B cell (primary cell): ENCODE measurements around the gene FOSB. TPM values are rescaled to one million over a fixed set of nuclear protein-coding genes. Genes with fewer than 3 reads are reported as not detected.

Source experiments
- ATAC-seq: fragments of 200-7000 bp; cut with Tn5 transposase; one replicate; pipeline ENCODE4 v1.10.0; 2021; ENCODE audit warnings: low read depth, mild to moderate bottlenecking, moderate number of reproducible peaks, moderate library complexity
- CTCF ChIA-PET: fragments of 350-600 bp; sonication (Branson Sonifier 250); formaldehyde crosslinking; loops from one replicate; lab custom pipeline; 2021; ENCODE audit warnings: antibody characterized with exemption, inconsistent platforms; lab: Charles Lee
- POLR2A ChIA-PET: fragments of 350-600 bp; sonication (Branson Sonifier 250); formaldehyde crosslinking; loops from one replicate; lab custom pipeline; 2021; ENCODE audit warnings: antibody characterized with exemption; lab: Charles Lee
- DNase-seq: peaks from one replicate; pipeline ENCODE4 v3.0.0; 2013
- H2AFZ ChIP-seq: 2 replicates; pipeline ENCODE4 v1.6.1; 2012; ENCODE audit warnings: mild to moderate bottlenecking, low read depth, low read length; ENCODE audit not compliant: insufficient read depth, poor library complexity, severe bottlenecking
- H3K27ac ChIP-seq, 2 donors: 1 replicate in 1 of 2; 2 replicates in 1 of 2; pipeline ENCODE4 v1.5.1; 2012 to 2013; ENCODE audit warnings: low read length in 2 of 2, mild to moderate bottlenecking in 2 of 2, moderate library complexity in 1 of 2
- H3K27me3 ChIP-seq, 4 experiments: fragments of 200-600 bp in 1 of 4; sonication (generic) in 1 of 4; replicated peaks in 1 of 4; 1 replicate in 2 of 4; 2 replicates in 2 of 4; pipeline versions ENCODE4 v1.6.1 to v1.7.0; 2013 to 2016; ENCODE audit warnings: low read length in 3 of 4, mild to moderate bottlenecking in 2 of 4, mixed read lengths in 1 of 4, moderate library complexity in 1 of 4; ENCODE audit not compliant: insufficient read depth in 4 of 4, control insufficient read depth in 3 of 4; ENCODE audit errors: control extremely low read depth in 1 of 4
- H3K36me3 ChIP-seq, 2 experiments: replicated peaks in 1 of 2; 1 replicate in 1 of 2; 2 replicates in 1 of 2; pipeline versions ENCODE4 v1.6.1 to v1.7.1; 2013; ENCODE audit warnings: low read length in 1 of 2; ENCODE audit not compliant: insufficient read depth in 2 of 2, control insufficient read depth in 1 of 2; ENCODE audit errors: control extremely low read depth in 1 of 2, extremely low read depth in 1 of 2
- H3K4me1 ChIP-seq, 2 donors: fragments of 200-600 bp in 1 of 2; sonication (generic) in 1 of 2; 1 replicate in 1 of 2; 2 replicates in 1 of 2; pipeline versions ENCODE4 v1.5.1 to v1.6.1; 2013 to 2017; ENCODE audit warnings: low read length in 2 of 2; ENCODE audit not compliant: control insufficient read depth in 2 of 2, insufficient read depth in 2 of 2
- H3K4me2 ChIP-seq: replicated peaks from 2 replicates; pipeline ENCODE3; 2012; ENCODE audit warnings: mild to moderate bottlenecking, low read depth, low read length; ENCODE audit not compliant: poor library complexity, severe bottlenecking
- H3K4me3 ChIP-seq, 5 experiments: fragments of 200-600 bp in 1 of 5; sonication (generic) in 1 of 5; 1 replicate in 3 of 5; 2 replicates in 2 of 5; pipeline versions ENCODE4 v1.5.1 to v1.7.0; 2011 to 2016; ENCODE audit warnings: low read length in 4 of 5, mild to moderate bottlenecking in 4 of 5, low read depth in 2 of 5, control low read depth in 1 of 5, moderate library complexity in 1 of 5; ENCODE audit not compliant: insufficient read depth in 1 of 5; ENCODE audit errors: control extremely low read depth in 1 of 5, extremely low read depth in 1 of 5
- H3K79me2 ChIP-seq: fragments of 200-600 bp; sonication (generic); one replicate; pipeline ENCODE4 v1.6.0; 2016; ENCODE audit warnings: low read length; ENCODE audit not compliant: control insufficient read depth, insufficient read depth
- H3K9ac ChIP-seq: fragments of 200-600 bp; sonication (generic); 2 replicates; pipeline ENCODE4 v1.6.1; 2017; ENCODE audit warnings: mild to moderate bottlenecking, low read length, moderate library complexity
- H3K9me3 ChIP-seq, 3 donors: one replicate each; pipeline versions ENCODE4 v1.6.1 to v1.7.1; 2013; ENCODE audit warnings: low read length in 2 of 3; ENCODE audit not compliant: control insufficient read depth in 2 of 3, insufficient read depth in 1 of 3; ENCODE audit errors: control extremely low read depth in 1 of 3
- H4K20me1 ChIP-seq: 2 replicates; pipeline ENCODE4 v1.6.0; 2012; ENCODE audit warnings: mild to moderate bottlenecking, low read length; ENCODE audit not compliant: insufficient read depth, control insufficient read depth, poor library complexity, severe bottlenecking
- H3K27ac Mint-ChIP-seq: one replicate; pipeline ENCODE4 v1.8.0; 2021; ENCODE audit warnings: mixed read lengths
- H3K27me3 Mint-ChIP-seq: one replicate; pipeline ENCODE4 v1.8.0; 2021; ENCODE audit warnings: mixed read lengths
- H3K4me1 Mint-ChIP-seq: one replicate; pipeline ENCODE4 v1.8.0; 2021; ENCODE audit warnings: mixed read lengths
- H3K4me3 Mint-ChIP-seq: one replicate; pipeline ENCODE4 v1.8.0; 2021; ENCODE audit warnings: mixed read lengths
- H3K9me3 Mint-ChIP-seq: one replicate; pipeline ENCODE4 v1.8.0; 2022; ENCODE audit warnings: mixed read lengths; ENCODE audit not compliant: insufficient read depth
- EZH2 ChIP-seq: IDR thresholded peaks from 2 replicates; pipeline ENCODE4 v1.6.1; 2012; ENCODE audit warnings: borderline replicate concordance, low read depth, mild to moderate bottlenecking, moderate library complexity, low read length; ENCODE audit not compliant: insufficient read depth, poor library complexity, severe bottlenecking
- WGBS: methylation state at CpG from one replicate; pipeline ENCODE4 v1.1.5; 2013; ENCODE audit warnings: missing lambda C conversion rate; ENCODE audit not compliant: insufficient coverage; 5-methylcytosine and 5-hydroxymethylcytosine counted together
- intact Hi-C: fragments of 100-400 bp; cut with micrococcal nuclease; formaldehyde crosslinking; loops from one replicate; pipeline ENCODE4 v1.10.0; 2022
- polyA plus RNA-seq: library from polyadenylated mRNA; depleted of rRNA; stranded (reverse); fragments of >200 nt; gene quantifications from 2 replicates; pipeline ENCODE4 v1.2.3, GENCODE V29; 2012
- total RNA-seq, 2 donors: library from RNA; stranded (reverse); fragments of 120-200 nt in 1 of 2; gene quantifications; 1 replicate in 1 of 2; 2 replicates in 1 of 2; pipeline versions ENCODE4 v1.2.3 to v1.2.4, GENCODE V29; 2013 to 2022
- TF ChIP-seq, protein P1 (sequence below): fragments of 200-600 bp; IDR thresholded peaks from one replicate; pipeline ENCODE4 v1.8.0; 2022; ENCODE audit warnings: antibody characterized with exemption, mild to moderate bottlenecking

Gene FOSB
- total and polyA plus RNA-seq, 2 donors (not counting 1 experiment from before 2014, with no cell fraction given): 39.6 to 2,860 TPM

DNA sequence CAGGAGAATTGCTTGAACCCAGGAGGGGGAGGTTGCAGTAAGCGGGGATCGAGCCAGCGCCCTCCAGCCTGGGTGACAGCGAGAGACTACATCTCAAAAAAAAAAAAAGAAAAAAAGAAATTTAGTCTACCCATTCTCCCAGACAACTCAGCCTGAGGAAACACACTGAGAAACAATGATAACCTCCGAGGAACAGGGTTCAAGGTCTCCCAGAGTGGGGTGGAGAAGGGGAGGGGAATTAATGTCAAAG is 38.1 kb downstream of the FOSB start:
- H3K4me3 Mint-ChIP-seq: peak overlapping the region; percentile 94
- Histone ChIP-seq H3K4me2 (peak overlapping the region; percentile 84), H3K9ac (peak overlapping the region; percentile 90), H3K4me3 (peak overlapping the region; percentile 62 to 95 (median 75)), H3K9me3 (peaks cover 0 to 3% (median 0%) of the 10 kb centered on the region in 3 donors), H3K27ac (peak overlapping the region; percentile 83 to 87), H3K27me3 (no peaks in the 10 kb centered on the region), H3K79me2 (peaks cover 55% of the 10 kb centered on the region), H3K4me1 (peaks cover 21 to 38% of the 10 kb centered on the region in 2 donors), H2AFZ (peak overlapping the region; percentile 60), H3K36me3 (peaks cover under 1 to 5% of the 10 kb centered on the region in 2 experiments), H4K20me1 (peaks cover 22% of the 10 kb centered on the region)
- 60% methylated on average over 1 of the region's 5 CpGs for WGBS
- POLR2A ChIA-PET: interaction anchor here (0.8 to 1.4 kb wide), 2 partner anchors 10 to 186 kb away, joined by 3 to 4 read pairs; partner anchors contain the start of gene QPCTL
- DNase-seq (no peak), ATAC-seq (no peak)
- H3K27ac Mint-ChIP-seq: peak overlapping the region; percentile 89
- CTCF ChIA-PET: interaction anchor here (0.7 to 2.8 kb wide), 7 partner anchors 11 to 188 kb away, joined by 3 to 16 read pairs (median 5); no protein-coding TSS in a partner anchor
- TF ChIP-seq EZH2: no peak
- TF ChIP-seq, protein P1, sequence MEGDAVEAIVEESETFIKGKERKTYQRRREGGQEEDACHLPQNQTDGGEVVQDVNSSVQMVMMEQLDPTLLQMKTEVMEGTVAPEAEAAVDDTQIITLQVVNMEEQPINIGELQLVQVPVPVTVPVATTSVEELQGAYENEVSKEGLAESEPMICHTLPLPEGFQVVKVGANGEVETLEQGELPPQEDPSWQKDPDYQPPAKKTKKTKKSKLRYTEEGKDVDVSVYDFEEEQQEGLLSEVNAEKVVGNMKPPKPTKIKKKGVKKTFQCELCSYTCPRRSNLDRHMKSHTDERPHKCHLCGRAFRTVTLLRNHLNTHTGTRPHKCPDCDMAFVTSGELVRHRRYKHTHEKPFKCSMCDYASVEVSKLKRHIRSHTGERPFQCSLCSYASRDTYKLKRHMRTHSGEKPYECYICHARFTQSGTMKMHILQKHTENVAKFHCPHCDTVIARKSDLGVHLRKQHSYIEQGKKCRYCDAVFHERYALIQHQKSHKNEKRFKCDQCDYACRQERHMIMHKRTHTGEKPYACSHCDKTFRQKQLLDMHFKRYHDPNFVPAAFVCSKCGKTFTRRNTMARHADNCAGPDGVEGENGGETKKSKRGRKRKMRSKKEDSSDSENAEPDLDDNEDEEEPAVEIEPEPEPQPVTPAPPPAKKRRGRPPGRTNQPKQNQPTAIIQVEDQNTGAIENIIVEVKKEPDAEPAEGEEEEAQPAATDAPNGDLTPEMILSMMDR: no peak
- H3K9me3 Mint-ChIP-seq: no peaks in the 10 kb centered on the region
- H3K4me1 Mint-ChIP-seq: peaks cover 54% of the 10 kb centered on the region
- intact Hi-C loops: loop anchor here (1.0 to 5.0 kb wide), 6 partner anchors 9 to 381 kb away; partner anchors contain the start of genes DMWD, IRF2BP1, QPCTL and RTN2
- no peaks in the 10 kb centered on the region for H3K27me3 Mint-ChIP-seq

DNA sequence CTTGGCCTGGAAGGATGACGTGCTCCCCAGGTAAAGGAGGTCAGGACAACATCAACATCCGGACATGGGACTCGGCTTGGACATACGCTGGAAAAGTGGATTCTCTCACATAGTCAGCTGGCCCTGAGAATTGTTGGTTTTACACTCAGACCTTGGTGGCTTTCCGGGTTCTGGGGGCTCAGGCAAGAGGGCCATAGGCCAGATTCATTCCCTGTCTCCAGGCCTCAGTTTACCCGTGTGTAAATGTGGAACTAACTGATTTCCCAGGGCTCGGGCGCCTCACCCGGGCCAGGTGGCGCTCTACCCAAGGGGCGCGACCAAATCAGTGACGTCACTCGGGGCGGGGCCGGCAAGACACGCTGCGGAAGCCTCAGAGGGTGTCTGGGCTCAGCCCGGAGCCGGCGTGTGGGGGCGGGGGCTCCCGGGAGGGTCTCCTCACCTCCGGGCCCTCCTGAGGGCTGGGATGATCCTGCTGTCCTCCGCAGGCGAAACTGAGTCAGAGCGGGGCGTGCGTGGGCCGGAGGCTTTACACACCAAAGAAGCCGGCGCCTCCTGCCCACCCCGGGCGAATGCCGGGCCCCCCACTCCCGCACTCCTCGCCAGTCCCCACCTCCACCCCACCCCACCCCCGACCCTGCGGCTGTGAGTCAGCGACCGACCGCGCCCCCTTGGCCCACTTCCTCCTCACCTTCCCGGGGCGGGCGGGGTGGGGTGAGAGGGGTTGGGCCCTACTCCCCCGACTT is 38.6 kb downstream of the FOSB start:
- Histone ChIP-seq H3K27ac (peak overlapping the region; percentile 83 to 87), H3K79me2 (peaks cover 60% of the 10 kb centered on the region), H3K27me3 (no peaks in the 10 kb centered on the region), H3K4me2 (peak overlapping the region; percentile 84), H4K20me1 (peaks cover 27% of the 10 kb centered on the region), H3K4me1 (peaks cover 26 to 43% of the 10 kb centered on the region in 2 donors), H3K9me3 (peaks cover 0 to 3% (median 0%) of the 10 kb centered on the region in 3 donors), H3K9ac (peak overlapping the region; percentile 90), H2AFZ (peak overlapping the region; percentile 71), H3K36me3 (peaks cover 0 to 2% of the 10 kb centered on the region in 2 experiments), H3K4me3 (peak overlapping the region; percentile 63 to 96 (median 84))
- POLR2A ChIA-PET: interaction anchor here (0.8 to 1.3 kb wide), 2 partner anchors 139 to 186 kb away, joined by 3 to 4 read pairs; partner anchors contain the start of gene QPCTL
- H3K9me3 Mint-ChIP-seq: no peaks in the 10 kb centered on the region
- no peaks in the 10 kb centered on the region for H3K27me3 Mint-ChIP-seq
- ATAC-seq (peak; percentile 74), DNase-seq (peak; percentile 98)
- CTCF ChIA-PET: interaction anchor here (0.7 to 2.8 kb wide), 7 partner anchors 12 to 187 kb away, joined by 3 to 16 read pairs (median 5); no protein-coding TSS in a partner anchor
- H3K4me3 Mint-ChIP-seq: peak overlapping the region; percentile 94
- peak overlapping the region; percentile 94 for H3K27ac Mint-ChIP-seq
- intact Hi-C loops: loop anchor here (1.0 to 5.0 kb wide), 6 partner anchors 9 to 381 kb away; partner anchors contain the start of genes DMWD, IRF2BP1, QPCTL and RTN2
- peaks cover 54% of the 10 kb centered on the region for H3K4me1 Mint-ChIP-seq
- TF ChIP-seq, protein P1: peak; percentile 63
- no peak for TF ChIP-seq EZH2
- WGBS: 5% methylated on average over 32 of the region's 47 CpGs
